Esophagus muscularis mucosa (tissue), 4 donors: Measurements from ENCODE around the gene NUP188. TPM values are rescaled to one million over a fixed set of nuclear protein-coding genes. Genes with fewer than 3 reads are reported as not detected.

Experiments used
- DNase-seq: peaks from one replicate; pipeline ENCODE4 v3.0.0-alpha.2; 2017; ENCODE audit errors: extremely low spot score
- H3K27ac ChIP-seq, 4 donors: fragments of 200-600 bp; sonication (generic); replicated peaks in 1 of 4; 1 replicate in 3 of 4; 2 replicates in 1 of 4; pipeline ENCODE4 v1.5.1; 2016 to 2019; ENCODE audit warnings: mild to moderate bottlenecking in 1 of 4
- H3K27me3 ChIP-seq, 4 donors: fragments of 200-600 bp; sonication (generic); one replicate each; pipeline versions ENCODE4 v1.5.1 to v1.6.0; 2016 to 2019
- H3K36me3 ChIP-seq, 4 donors: fragments of 200-600 bp; sonication (generic); one replicate each; pipeline ENCODE4 v1.5.1; 2016 to 2019
- H3K4me1 ChIP-seq, 4 donors: fragments of 200-600 bp; sonication (generic); one replicate each; pipeline ENCODE4 v1.5.1; 2016 to 2019
- H3K4me3 ChIP-seq, 4 donors: fragments of 200-600 bp; sonication (generic); 1 replicate in 2 of 4; 2 replicates in 2 of 4; pipeline ENCODE4 v1.5.1; 2016 to 2019; ENCODE audit warnings: mild to moderate bottlenecking in 4 of 4, moderate library complexity in 1 of 4
- H3K9me3 ChIP-seq, 4 donors: fragments of 200-600 bp; sonication (generic); 1 replicate in 3 of 4; 2 replicates in 1 of 4; pipeline ENCODE4 v1.5.1; 2016 to 2019
- CTCF ChIP-seq, 3 experiments: fragments of 200-600 bp in 2 of 3; fragments of 450-650 bp in 1 of 3; sonication (generic) in 2 of 3; IDR thresholded peaks; one replicate each; pipeline ENCODE4 v1.5.1; 2017 to 2019; ENCODE audit warnings: antibody characterized with exemption in 3 of 3, mild to moderate bottlenecking in 2 of 3, moderate library complexity in 1 of 3
- EP300 ChIP-seq: sonication (generic); formaldehyde crosslinking; IDR thresholded peaks from one replicate; pipeline ENCODE4 v1.6.1; 2017; ENCODE audit warnings: antibody characterized with exemption
- POLR2A ChIP-seq: fragments of 450-650 bp; IDR thresholded peaks from one replicate; pipeline ENCODE4 v1.6.1; 2017; ENCODE audit warnings: antibody characterized with exemption, moderate library complexity, mild to moderate bottlenecking, low read depth
- POLR2AphosphoS5 ChIP-seq, 2 donors: sonication (generic); formaldehyde crosslinking; IDR thresholded peaks; one replicate each; pipeline ENCODE4 v1.6.1; 2017; ENCODE audit warnings: antibody characterized with exemption in 2 of 2
- WGBS: methylation state at CpG from one replicate; pipeline ENCODE4 v1.1.5; 2018; 5-methylcytosine and 5-hydroxymethylcytosine counted together
- intact Hi-C: fragments of 100-400 bp; cut with DNase I; formaldehyde crosslinking; loops from one replicate; pipeline ENCODE4 v1.15.1; 2023
- total RNA-seq, 4 donors: library from RNA; depleted of rRNA; stranded (reverse); fragments of >200 nt; gene quantifications; one replicate each; pipeline versions ENCODE4 v1.1.0 to v1.2.1, GENCODE V29; 2016

The NUP188 gene
- total RNA-seq, 4 donors from 2014 or later = 22.9 to 34.0 (median 29.4) TPM

- Histone ChIP-seq H3K27me3 (no peaks in the 10 kb centered on the region), H3K9me3 (no peaks in the 10 kb centered on the region), H3K36me3 (peaks cover 31 to 92% (median 84%) of the 10 kb centered on the region in 4 donors), H3K4me1 (peaks cover 0 to 6% (median 3%) of the 10 kb centered on the region in 4 donors), H3K27ac (no peak overlapping the region), H3K4me3 (no peak overlapping the region)
- 92% methylated on average over 14 of the region's 16 CpGs for WGBS
- no peak for DNase-seq
- TF ChIP-seq POLR2AphosphoS5 (IDR thresholded peaks at IDR 0.05) (no peak), CTCF (IDR thresholded peaks at IDR 0.05) (no peak), EP300 (no peak), POLR2A (no peak)
- intact Hi-C loops = no loop called here
Measured at GRCh38 chr9:129012893-129013448, 65.5 kb downstream of the NUP188 start.

- WGBS = 91% methylated on average over 9 of the region's 11 CpGs
- TF ChIP-seq POLR2AphosphoS5 (IDR thresholded peaks at IDR 0.05) (no peak), POLR2A (no peak), EP300 (no peak), CTCF (IDR thresholded peaks at IDR 0.05) (no peak)
- Histone ChIP-seq H3K27me3 (no peaks in the 10 kb centered on the region), H3K27ac (no peak overlapping the region), H3K4me1 (no peaks in the 10 kb centered on the region), H3K36me3 (peaks cover 31 to 92% (median 82%) of the 10 kb centered on the region in 4 donors), H3K9me3 (no peaks in the 10 kb centered on the region), H3K4me3 (no peak overlapping the region)
- no peak for DNase-seq
- intact Hi-C loops = no loop called here
Measured at GRCh38 chr9:129013674-129014073, 66.2 kb downstream of the NUP188 start.

GRCh38 chr9:129014124-129014523 lies 66.6 kb downstream of the NUP188 start:
- no peaks in the 10 kb centered on the region for H3K9me3 ChIP-seq
- H3K4me3 ChIP-seq = no peak overlapping the region
- H3K27ac ChIP-seq = no peak overlapping the region
- H3K36me3 ChIP-seq = peaks cover 31 to 92% (median 82%) of the 10 kb centered on the region in 4 donors
- no peaks in the 10 kb centered on the region for H3K4me1 ChIP-seq
- WGBS = 90% methylated on average over 2 of the region's 11 CpGs
- DNase-seq = no peak
- TF ChIP-seq POLR2AphosphoS5 (IDR thresholded peaks at IDR 0.05) = no peak
- no peak for TF ChIP-seq POLR2A
- no peak for TF ChIP-seq CTCF (IDR thresholded peaks at IDR 0.05)
- TF ChIP-seq EP300 = no peak
- intact Hi-C loops = no loop called here
- H3K27me3 ChIP-seq = no peaks in the 10 kb centered on the region

GRCh38 chr9:129014608-129015007 lies 67.1 kb downstream of the NUP188 start:
- DNase-seq = no peak
- Histone ChIP-seq H3K4me1 (no peaks in the 10 kb centered on the region), H3K27me3 (no peaks in the 10 kb centered on the region), H3K4me3 (no peak overlapping the region), H3K9me3 (no peaks in the 10 kb centered on the region), H3K27ac (no peak overlapping the region), H3K36me3 (peaks cover 31 to 92% (median 81%) of the 10 kb centered on the region in 4 donors)
- TF ChIP-seq POLR2A (no peak), CTCF (IDR thresholded peaks at IDR 0.05) (no peak), EP300 (no peak), POLR2AphosphoS5 (IDR thresholded peaks at IDR 0.05) (no peak)
- intact Hi-C loops = no loop called here
- WGBS = 80% methylated on average over 8 of the region's 8 CpGs

GRCh38 chr9:129021091-129021490 lies 73.6 kb downstream of the NUP188 start:
- no peak overlapping the region for H3K27ac ChIP-seq

More at GRCh38 chr9:129021091-129021490, 73.6 kb downstream of the NUP188 start:
- H3K4me3 ChIP-seq = no peak overlapping the region
- peaks cover 0 to 34% (median 29%) of the 10 kb centered on the region in 4 donors for H3K4me1 ChIP-seq
- intact Hi-C loops = no loop called here
- DNase-seq = no peak
- H3K9me3 ChIP-seq = no peaks in the 10 kb centered on the region
- peaks cover 0 to 35% (median 23%) of the 10 kb centered on the region in 4 donors for H3K36me3 ChIP-seq
- H3K27me3 ChIP-seq = no peaks in the 10 kb centered on the region
- WGBS = 79% methylated on average over 5 of the region's 8 CpGs
- TF ChIP-seq POLR2A = no peak
- no peak for TF ChIP-seq POLR2AphosphoS5 (IDR thresholded peaks at IDR 0.05)
